IPS-NIHi7 (cell line): ENCODE data around the gene IGSF9B.

Experiments
- DNase-seq: peaks from one replicate; pipeline ENCODE4 v3.0.0; 2012; ENCODE audit warnings: mixed read lengths; ENCODE audit errors: extremely low spot score

Gene IGSF9B

GRCh38 chr11:133900176-133901105 lies 56.3 kb downstream of the IGSF9B start:
- no peak for DNase-seq

- DNase-seq, result peak; percentile 34
Observed at GRCh38 chr11:133898770-133899115, 58.0 kb downstream of the IGSF9B start.

GRCh38 chr11:133898031-133898769 lies 58.6 kb downstream of the IGSF9B start:
- peak; percentile 79 for DNase-seq

GRCh38 chr11:133897331-133897650 lies 59.5 kb downstream of the IGSF9B start:
- DNase-seq, result no peak

- DNase-seq, result no peak
Observed at GRCh38 chr11:133896642-133897330, 60.0 kb downstream of the IGSF9B start.

- DNase-seq, result no peak
Observed at GRCh38 chr11:133896028-133896427, 60.7 kb downstream of the IGSF9B start.

- no peak for DNase-seq
Observed at GRCh38 chr11:133895551-133895950, 61.2 kb downstream of the IGSF9B start.

GRCh38 chr11:133895061-133895479 lies 61.7 kb downstream of the IGSF9B start:
- peak; percentile 65 for DNase-seq

- DNase-seq, result no peak
Observed at GRCh38 chr11:133893381-133893780, 63.4 kb downstream of the IGSF9B start.

- DNase-seq, result no peak
Observed at GRCh38 chr11:133892584-133893380, 64.0 kb downstream of the IGSF9B start.

GRCh38 chr11:133892126-133892525 lies 64.6 kb downstream of the IGSF9B start:
- DNase-seq, result no peak

- no peak for DNase-seq
Observed at GRCh38 chr11:133889893-133890292, 66.9 kb downstream of the IGSF9B start.

- no peak for DNase-seq
Observed at GRCh38 chr11:133889188-133889587, 67.6 kb downstream of the IGSF9B start.

- DNase-seq, result no peak
Observed at GRCh38 chr11:133887692-133888332, 69.0 kb downstream of the IGSF9B start.

GRCh38 chr11:133886029-133886428 lies 70.7 kb downstream of the IGSF9B start:
- no peak for DNase-seq

GRCh38 chr11:133872160-133872559 lies 84.6 kb downstream of the IGSF9B start:
- no peak for DNase-seq

GRCh38 chr11:133867456-133867855 lies 89.3 kb downstream of the IGSF9B start:
- no peak for DNase-seq

- DNase-seq, result no peak
Observed at GRCh38 chr11:133865466-133865865, 91.3 kb downstream of the IGSF9B start.

- no peak for DNase-seq
Observed at GRCh38 chr11:133864756-133865155, 92.0 kb downstream of the IGSF9B start.

- no peak for DNase-seq
Observed at GRCh38 chr11:133860151-133860550, 96.6 kb downstream of the IGSF9B start.
